GM12874 (cell line): ENCODE results near the gene TMBIM1.

Experiments used
- TF ChIP-seq, protein P1 (sequence below): IDR thresholded peaks from 2 replicates; pipeline ENCODE4 v1.5.1; 2011; ENCODE audit warnings: low read depth, mild to moderate bottlenecking, control low read depth, low read length, moderate library complexity; ENCODE audit not compliant: insufficient read depth

The TMBIM1 gene

DNA sequence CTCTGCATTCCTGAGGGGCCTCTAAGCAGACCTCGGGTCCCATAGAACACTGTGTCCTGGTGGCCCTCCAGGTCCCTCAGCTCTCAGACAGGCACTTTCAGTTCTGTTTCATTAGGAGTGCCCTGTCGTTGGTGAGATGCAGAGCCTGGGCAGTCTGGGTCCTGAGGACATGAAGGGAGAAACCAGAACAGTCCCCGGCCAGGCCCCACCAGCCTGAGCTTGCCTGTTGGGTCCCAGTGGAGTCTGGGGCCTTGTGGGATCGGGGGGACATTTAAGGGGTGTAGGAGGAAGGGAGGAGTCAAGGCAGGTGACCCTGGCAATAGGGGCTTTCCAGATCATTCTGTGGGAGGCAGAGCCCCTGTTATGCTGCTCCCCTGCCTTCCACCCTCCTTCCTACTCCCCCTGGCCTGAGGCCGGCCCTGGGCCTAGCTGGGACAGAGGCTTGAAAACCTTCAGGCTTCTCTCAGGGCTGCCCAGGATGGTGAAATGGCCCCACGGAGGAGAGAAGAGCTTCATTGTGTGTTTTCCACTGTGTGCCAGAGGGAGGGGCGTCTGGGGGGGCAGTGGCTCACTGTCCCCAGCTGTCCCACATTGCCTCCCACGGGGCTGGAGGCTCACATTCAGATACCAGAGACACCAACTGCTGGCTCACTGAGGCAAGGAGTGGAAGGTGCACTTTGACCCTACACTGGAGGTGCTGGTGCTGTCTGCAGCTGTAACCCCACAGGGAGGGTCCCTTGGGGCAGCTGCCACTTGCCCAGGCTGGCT is 37.7 kb upstream of the TMBIM1 start:
- TF ChIP-seq, protein P1, sequence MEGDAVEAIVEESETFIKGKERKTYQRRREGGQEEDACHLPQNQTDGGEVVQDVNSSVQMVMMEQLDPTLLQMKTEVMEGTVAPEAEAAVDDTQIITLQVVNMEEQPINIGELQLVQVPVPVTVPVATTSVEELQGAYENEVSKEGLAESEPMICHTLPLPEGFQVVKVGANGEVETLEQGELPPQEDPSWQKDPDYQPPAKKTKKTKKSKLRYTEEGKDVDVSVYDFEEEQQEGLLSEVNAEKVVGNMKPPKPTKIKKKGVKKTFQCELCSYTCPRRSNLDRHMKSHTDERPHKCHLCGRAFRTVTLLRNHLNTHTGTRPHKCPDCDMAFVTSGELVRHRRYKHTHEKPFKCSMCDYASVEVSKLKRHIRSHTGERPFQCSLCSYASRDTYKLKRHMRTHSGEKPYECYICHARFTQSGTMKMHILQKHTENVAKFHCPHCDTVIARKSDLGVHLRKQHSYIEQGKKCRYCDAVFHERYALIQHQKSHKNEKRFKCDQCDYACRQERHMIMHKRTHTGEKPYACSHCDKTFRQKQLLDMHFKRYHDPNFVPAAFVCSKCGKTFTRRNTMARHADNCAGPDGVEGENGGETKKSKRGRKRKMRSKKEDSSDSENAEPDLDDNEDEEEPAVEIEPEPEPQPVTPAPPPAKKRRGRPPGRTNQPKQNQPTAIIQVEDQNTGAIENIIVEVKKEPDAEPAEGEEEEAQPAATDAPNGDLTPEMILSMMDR = no peak

DNA sequence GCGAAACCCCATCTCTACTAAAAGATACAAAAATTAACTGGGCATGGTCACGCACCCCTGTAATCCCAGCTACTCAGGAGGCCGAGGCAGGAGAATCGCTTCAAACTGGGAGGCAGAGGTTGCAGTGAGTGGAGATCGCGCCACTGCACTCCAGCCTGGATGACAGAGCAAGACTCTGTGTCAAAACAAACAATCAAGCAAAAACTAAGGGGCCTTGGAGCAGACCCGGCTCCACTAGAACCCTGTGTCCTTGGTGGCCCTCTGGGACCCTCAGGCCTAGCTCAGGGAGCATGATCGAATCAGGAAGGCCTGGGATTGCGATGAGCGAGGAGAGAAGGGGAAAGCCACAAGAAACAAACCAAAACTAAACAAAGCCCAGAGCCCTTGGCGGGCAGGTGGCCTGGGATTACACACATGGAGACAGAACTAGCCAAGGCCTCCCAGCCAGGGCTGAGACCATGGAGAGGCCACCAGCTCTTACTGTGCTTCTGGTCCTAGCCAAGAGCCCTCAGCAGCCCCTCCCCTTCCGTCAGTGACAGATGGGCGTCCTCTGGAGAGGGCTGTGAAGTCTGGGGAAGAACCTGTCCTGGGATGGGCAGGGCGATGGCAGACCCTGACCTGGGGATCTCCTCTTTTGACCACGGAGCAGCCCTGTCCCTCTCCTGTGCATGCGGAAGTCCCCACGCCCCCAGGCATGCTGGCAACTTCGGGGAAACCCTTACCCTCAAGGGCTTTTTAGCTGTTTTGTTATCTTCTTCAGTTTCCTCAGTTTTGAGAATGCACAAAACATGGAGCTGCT is 36.9 kb upstream of the TMBIM1 start:
- TF ChIP-seq, protein P1 = no peak

DNA sequence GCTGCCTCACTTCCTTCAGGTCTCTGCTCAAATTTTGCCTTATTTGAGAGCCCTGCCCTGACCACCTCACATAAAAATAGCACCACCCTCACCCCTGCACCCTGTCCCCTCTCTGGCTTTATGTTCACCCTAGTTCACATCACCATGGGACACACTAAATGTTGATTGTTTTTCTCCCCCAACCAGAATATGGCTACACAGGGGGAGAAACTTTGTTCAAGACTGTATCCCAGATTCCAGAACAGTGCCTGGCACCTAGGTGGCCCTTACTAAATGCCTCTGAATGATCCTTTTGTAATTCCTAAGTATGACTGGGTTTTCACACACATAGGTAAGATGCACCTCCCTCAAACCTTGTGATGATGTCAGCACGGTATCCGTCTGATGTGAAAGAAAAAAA is 36.0 kb upstream of the TMBIM1 start:
- TF ChIP-seq, protein P1 = no peak

DNA sequence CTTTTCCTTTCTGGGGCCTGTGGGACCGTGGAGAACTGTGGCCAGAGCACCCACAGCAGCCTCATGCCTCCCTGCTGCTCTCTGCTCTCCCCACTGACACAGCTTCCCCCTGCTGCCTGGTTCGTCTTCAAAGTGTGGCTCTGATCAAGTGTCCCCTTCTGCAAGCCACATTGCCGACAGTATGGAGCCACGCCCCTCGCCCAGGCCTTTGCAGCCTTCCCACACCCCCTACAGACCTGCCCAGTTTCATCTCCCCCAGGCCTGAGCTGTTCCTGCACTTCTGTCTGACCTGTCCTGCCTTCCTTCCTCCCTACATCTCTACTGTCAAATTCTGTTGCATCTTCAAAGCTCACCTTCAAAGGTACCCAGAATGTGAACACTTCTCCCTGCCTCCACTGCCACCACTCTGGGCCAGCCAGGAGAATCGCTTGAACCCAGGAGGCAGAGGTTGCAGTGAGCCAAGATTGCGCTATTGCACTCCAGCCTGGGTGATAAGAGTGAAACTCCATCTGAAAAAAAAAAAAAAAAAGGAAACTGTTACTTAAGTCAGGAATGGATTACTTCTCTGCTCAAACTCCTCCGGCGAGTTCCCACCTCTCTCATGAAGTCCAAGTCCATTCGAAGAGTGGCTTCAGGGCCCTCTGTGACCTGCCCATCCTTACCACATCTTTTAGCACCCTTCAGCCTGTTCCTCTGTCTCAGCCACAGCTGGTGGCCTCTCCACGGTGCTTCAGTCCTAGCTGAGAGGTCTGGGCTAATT is 35.3 kb upstream of the TMBIM1 start:
- TF ChIP-seq, protein P1 = no peak

DNA sequence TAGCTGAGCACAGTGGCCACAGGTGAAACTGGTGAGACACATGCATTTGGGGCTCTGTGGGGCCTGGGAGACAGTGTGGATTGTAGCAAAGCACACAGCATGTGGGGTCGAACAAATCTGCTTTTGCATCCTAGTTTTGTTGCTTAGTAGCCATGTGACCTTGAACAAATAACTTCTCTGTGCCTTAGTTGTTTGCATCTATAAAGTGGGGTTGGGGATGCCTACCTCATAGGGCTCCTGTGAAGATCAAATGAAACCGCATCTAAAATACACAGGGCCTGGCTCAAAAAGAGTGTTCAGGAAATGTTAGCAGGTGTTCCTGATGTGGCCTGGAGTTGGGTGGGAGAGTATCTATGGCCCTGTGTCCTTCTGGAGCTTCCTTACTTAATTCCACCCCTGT is 34.0 kb upstream of the TMBIM1 start:
- TF ChIP-seq, protein P1 = no peak

DNA sequence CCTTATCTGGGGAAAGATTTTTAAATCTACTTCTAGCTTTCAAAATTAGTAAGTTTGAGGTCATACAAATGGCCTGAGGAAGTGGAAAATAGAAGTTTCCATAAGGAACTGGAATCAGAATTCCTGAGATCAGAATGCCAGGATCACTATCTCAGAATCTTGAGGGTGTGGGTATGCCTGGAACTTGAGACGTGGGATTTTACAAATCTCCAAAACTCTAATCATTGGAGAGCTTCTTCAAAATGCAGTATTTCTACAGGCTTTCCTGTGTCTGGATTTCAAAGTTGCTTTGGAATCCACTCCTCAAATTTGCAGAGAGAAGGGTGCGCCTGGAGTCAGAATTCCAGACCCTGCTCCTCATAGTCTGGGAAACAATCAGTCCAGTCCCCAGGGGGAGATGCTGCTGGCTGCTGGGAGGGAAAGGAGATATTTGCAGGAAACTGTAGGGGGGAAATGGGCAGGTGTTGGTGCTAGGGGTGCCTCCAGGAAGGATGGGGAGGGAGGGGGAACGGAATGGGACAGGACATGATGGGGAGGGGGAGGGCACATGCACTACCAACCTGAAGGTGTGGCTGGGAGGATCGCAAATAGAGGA is 33.4 kb upstream of the TMBIM1 start:
- TF ChIP-seq, protein P1 = no peak
